IMR-90 (cell line): ENCODE data around the gene PLXNA4. TPM values are rescaled to one million over a fixed set of nuclear protein-coding genes. Genes with fewer than 3 reads are reported as not detected.
A peak's percentile ranks its signal among the peaks of the same experiment; 100 is the strongest.

ENCODE experiments used
- ATAC-seq: fragments of 200-7000 bp; cut with Tn5 transposase; 2 replicates; pipeline ENCODE4 v1.9.1; 2020; ENCODE audit warnings: low read depth, mild to moderate bottlenecking, moderate library complexity
- BruUV-seq: library from RNA; stranded (reverse); fragments of 400-500 nt; replicated peaks from 2 replicates; lab custom pipeline; 2021; lab: Mats Ljungman, UMichigan
- CTCF ChIA-PET: fragments of 300-600 bp; formaldehyde crosslinking; extraction: SDS; loops from one replicate; lab custom pipeline; 2021; ENCODE audit warnings: antibody characterized with exemption; lab: Yijun Ruan, JAX
- POLR2A ChIA-PET: fragments of 300-600 bp; sonication (Branson Sonifier 250); formaldehyde crosslinking; loops from one replicate; lab custom pipeline; 2022; ENCODE audit warnings: antibody characterized with exemption; ENCODE audit not compliant: unreplicated experiment; lab: Charles Lee
- DNase-seq: peaks from one replicate; pipeline ENCODE4 v3.0.0; 2013
- H2AFZ ChIP-seq: replicated peaks from 2 replicates; pipeline ENCODE3; 2013; ENCODE audit warnings: low read length, mild to moderate bottlenecking; ENCODE audit not compliant: poor library complexity
- H2AK5ac ChIP-seq: 2 replicates; pipeline ENCODE4 v1.6.1; 2013; ENCODE audit warnings: low read depth, low read length, inconsistent platforms
- H2AK9ac ChIP-seq: replicated peaks from 2 replicates; pipeline ENCODE3; 2013; ENCODE audit warnings: mild to moderate bottlenecking, low read depth, low read length, moderate library complexity; ENCODE audit not compliant: poor library complexity
- H2BK120ac ChIP-seq: 2 replicates; pipeline ENCODE4 v1.6.1; 2013; ENCODE audit warnings: low read depth, low read length, inconsistent platforms
- H2BK15ac ChIP-seq: 3 replicates; pipeline ENCODE4 v1.6.1; 2013; ENCODE audit warnings: low read depth, low read length, inconsistent platforms
- H2BK20ac ChIP-seq: 2 replicates; pipeline ENCODE4 v1.6.1; 2013; ENCODE audit warnings: low read depth, mild to moderate bottlenecking, inconsistent platforms, low read length, moderate library complexity
- H2BK5ac ChIP-seq: 2 replicates; pipeline ENCODE4 v1.6.1; 2013; ENCODE audit warnings: mild to moderate bottlenecking, low read depth, low read length, inconsistent platforms; ENCODE audit not compliant: poor library complexity, severe bottlenecking
- H3K14ac ChIP-seq: replicated peaks from 2 replicates; pipeline ENCODE4 v1.6.1; 2013; ENCODE audit warnings: low read depth, low read length, inconsistent platforms
- H3K18ac ChIP-seq: 2 replicates; pipeline ENCODE4 v1.6.1; 2013; ENCODE audit warnings: low read depth, low read length, control low read depth
- H3K23ac ChIP-seq: 2 replicates; pipeline ENCODE4 v1.6.1; 2013; ENCODE audit warnings: low read depth, low read length, inconsistent platforms
- H3K27ac ChIP-seq: 2 replicates; pipeline ENCODE4 v1.5.1; 2013; ENCODE audit warnings: mild to moderate bottlenecking, control low read depth, low read length; ENCODE audit not compliant: insufficient read depth
- H3K27me3 ChIP-seq: 2 replicates; pipeline ENCODE4 v1.6.1; 2013; ENCODE audit warnings: low read length; ENCODE audit not compliant: control insufficient read depth, insufficient read depth
- H3K36me3 ChIP-seq: 2 replicates; pipeline ENCODE4 v1.6.1; 2013; ENCODE audit warnings: low read length, mixed read lengths; ENCODE audit not compliant: control insufficient read depth, insufficient read depth
- H3K4ac ChIP-seq: 2 replicates; pipeline ENCODE4 v1.6.1; 2013; ENCODE audit warnings: low read depth, low read length, inconsistent platforms
- H3K4me1 ChIP-seq: 2 replicates; pipeline ENCODE4 v1.6.1; 2013; ENCODE audit warnings: low read length, mixed read lengths; ENCODE audit not compliant: control insufficient read depth, insufficient read depth
- H3K4me2 ChIP-seq: 2 replicates; pipeline ENCODE4 v1.6.1; 2013; ENCODE audit warnings: low read depth, mild to moderate bottlenecking, control low read depth, low read length, moderate library complexity
- H3K4me3 ChIP-seq: 2 replicates; pipeline ENCODE4 v1.5.1; 2013; ENCODE audit warnings: low read depth, mild to moderate bottlenecking, control low read depth, low read length, moderate library complexity; ENCODE audit not compliant: insufficient read depth
- H3K56ac ChIP-seq: 2 replicates; pipeline ENCODE4 v1.6.1; 2013; ENCODE audit warnings: low read length, inconsistent platforms; ENCODE audit not compliant: insufficient read depth; ENCODE audit errors: extremely low read depth
- H3K79me1 ChIP-seq, 2 experiments: 2 replicates each; pipeline ENCODE4 v1.6.1; 2013; ENCODE audit warnings: low read length in 2 of 2, inconsistent platforms in 1 of 2, low read depth in 1 of 2
- H3K9ac ChIP-seq: 2 replicates; pipeline ENCODE4 v1.6.1; 2013; ENCODE audit warnings: low read depth, low read length, control low read depth
- H3K9me1 ChIP-seq: 2 replicates; pipeline ENCODE4 v1.6.1; 2013; ENCODE audit warnings: low read length, inconsistent platforms; ENCODE audit not compliant: insufficient read depth
- H3K9me3 ChIP-seq: 2 replicates; pipeline ENCODE4 v1.6.1; 2013; ENCODE audit warnings: low read length; ENCODE audit not compliant: control insufficient read depth, insufficient read depth
- H4K20me1 ChIP-seq: 2 replicates; pipeline ENCODE4 v1.6.1; 2013; ENCODE audit warnings: low read length, inconsistent platforms; ENCODE audit not compliant: insufficient read depth
- H4K5ac ChIP-seq: 2 replicates; pipeline ENCODE4 v1.6.1; 2013; ENCODE audit warnings: mild to moderate bottlenecking, low read depth, low read length, control low read depth
- H4K8ac ChIP-seq, 2 experiments: 2 replicates each; pipeline ENCODE4 v1.6.1; 2013; ENCODE audit warnings: low read depth in 2 of 2, low read length in 2 of 2, control low read depth in 1 of 2, inconsistent platforms in 1 of 2
- H4K91ac ChIP-seq: 2 replicates; pipeline ENCODE4 v1.6.1; 2013; ENCODE audit warnings: low read depth, low read length, inconsistent platforms; ENCODE audit not compliant: insufficient read depth
- BHLHE40 ChIP-seq: fragments of 150-350 bp; IDR thresholded peaks from 2 replicates; pipeline ENCODE4 v1.6.1; 2016; ENCODE audit warnings: mild to moderate bottlenecking, low read depth, low read length
- CTCF ChIP-seq: conservative IDR thresholded peaks from 2 replicates; pipeline ENCODE4 v1.5.1; 2012; ENCODE audit warnings: mild to moderate bottlenecking, low read depth, low read length, improper control_type of control experiment
- FOS ChIP-seq: fragments of 150-350 bp; IDR thresholded peaks from 2 replicates; pipeline ENCODE4 v1.6.1; 2016; ENCODE audit warnings: low read depth, low read length
- RCOR1 ChIP-seq: IDR thresholded peaks from 2 replicates; pipeline ENCODE4 v1.6.1; 2012; ENCODE audit warnings: mild to moderate bottlenecking, low read length, improper control_type of control experiment; ENCODE audit not compliant: insufficient replicate concordance
- RFX5 ChIP-seq: IDR thresholded peaks from 2 replicates; pipeline ENCODE4 v1.8.0; 2012; ENCODE audit warnings: low read depth, mild to moderate bottlenecking, low read length, moderate library complexity
- WGBS, 2 experiments: methylation state at CpG; one replicate each; pipeline versions ENCODE4 v1.1.5 to v1.1.7; 2013; ENCODE audit warnings: missing lambda C conversion rate in 2 of 2; ENCODE audit not compliant: insufficient read length in 1 of 2; ENCODE audit errors: extremely low coverage in 2 of 2; 5-methylcytosine and 5-hydroxymethylcytosine counted together
- dilution Hi-C: fragments of 300-500 bp; cut with HindIII; formaldehyde crosslinking; loops from one replicate; pipeline ENCODE4 v1.14.3; 2018; ENCODE audit warnings: low sequenced_read_pairs; ENCODE audit not compliant: unreplicated experiment
- in situ Hi-C: fragments of 300-500 bp; cut with MboI; formaldehyde crosslinking; loops from 3 replicates; pipeline ENCODE4 v1.14.3; 2019; ENCODE audit warnings: low sequenced_read_pairs, inconsistent platforms, mixed read lengths
- intact Hi-C: fragments of 100-400 bp; cut with micrococcal nuclease; formaldehyde crosslinking; loops from 2 replicates; pipeline ENCODE4 v1.10.0; 2022
- polyA plus RNA-seq, 3 experiments: library from polyadenylated mRNA; depleted of rRNA; stranded (reverse); fragments of >200 nt; gene quantifications; 2 replicates each; pipeline ENCODE4 v1.2.3, GENCODE V29; 2012; ENCODE audit warnings: low replicate concordance in 1 of 3
- total RNA-seq: library from RNA; depleted of rRNA; stranded (reverse); fragments of >200 nt; gene quantifications from 2 replicates; pipeline ENCODE4 v1.2.3, GENCODE V29; 2012

Gene PLXNA4
- total and polyA plus RNA-seq, 2 of the 4 experiments (the other 2 are of a cell fraction): under 0.01 TPM

GRCh38 chr7:132518102-132518838, 58.0 kb downstream of the PLXNA4 start:
- Histone ChIP-seq H3K18ac (no peak overlapping the region), H3K4me3 (no peak overlapping the region), H3K27ac (no peak overlapping the region), H3K36me3 (no peaks in the 10 kb centered on the region), H2BK120ac (no peak overlapping the region), H3K79me1 (no peaks in the 10 kb centered on the region), H2BK15ac (no peak overlapping the region), H3K27me3 (no peaks in the 10 kb centered on the region), H3K4me1 (no peaks in the 10 kb centered on the region), H4K5ac (no peak overlapping the region), H2AFZ (no peak overlapping the region), H4K8ac (no peak overlapping the region), H2BK5ac (no peak overlapping the region), H3K9me3 (no peaks in the 10 kb centered on the region; the same call in 1 of the 2 replicates), H3K14ac (no peak overlapping the region), H3K9ac (no peak overlapping the region), H3K56ac (no peak overlapping the region), H2BK20ac (no peak overlapping the region), H3K4ac (no peak overlapping the region), H2AK9ac (no peak overlapping the region), H3K4me2 (no peak overlapping the region), H4K20me1 (no peaks in the 10 kb centered on the region), H2AK5ac (no peak overlapping the region), H4K91ac (no peak overlapping the region), H3K23ac (no peak overlapping the region), H3K9me1 (no peaks in the 10 kb centered on the region; the same call in 1 of the 2 replicates)
- POLR2A ChIA-PET: no interaction called here
- dilution Hi-C loops (no loop called here), intact Hi-C loops (no loop called here), in situ Hi-C loops (no loop called here)
- TF ChIP-seq CTCF (0 out of 2 replicates have a peak, but pooled peaks have one; percentile 6), FOS (no peak), RFX5 (no peak), RCOR1 (no peak), BHLHE40 (no peak)
- CTCF ChIA-PET: no interaction called here
- DNase-seq (no peak), ATAC-seq (no peak)
- BruUV-seq: no TSS peak
- no CpG with 5 or more reads among the region's 11 CpGs for WGBS, 2 experiments
